ENCODE results near the gene STAM2.

DNA sequence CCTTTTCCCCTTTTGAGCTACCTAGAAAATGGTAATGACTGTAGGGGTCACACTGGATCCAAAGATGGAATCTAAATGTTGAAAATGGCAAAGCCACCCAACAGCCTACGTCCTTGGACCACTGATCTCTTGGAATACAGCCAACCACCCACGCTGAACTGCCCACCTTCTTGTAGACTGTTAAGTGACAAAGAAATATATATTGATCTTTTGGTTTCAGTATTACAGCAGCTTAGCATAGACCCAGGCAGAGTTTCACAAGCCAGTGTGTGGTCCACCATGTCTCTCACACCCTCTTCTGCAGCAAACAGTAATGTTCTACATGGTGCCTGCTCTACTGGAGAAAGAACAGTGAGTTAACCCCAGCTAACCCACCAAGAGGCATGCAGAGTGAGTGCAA lies 96.9 kb downstream of the STAM2 start:
- TF ChIP-seq POLR2AphosphoS5 (IDR thresholded peaks at IDR 0.05), result no peak
- TF ChIP-seq, protein P1, sequence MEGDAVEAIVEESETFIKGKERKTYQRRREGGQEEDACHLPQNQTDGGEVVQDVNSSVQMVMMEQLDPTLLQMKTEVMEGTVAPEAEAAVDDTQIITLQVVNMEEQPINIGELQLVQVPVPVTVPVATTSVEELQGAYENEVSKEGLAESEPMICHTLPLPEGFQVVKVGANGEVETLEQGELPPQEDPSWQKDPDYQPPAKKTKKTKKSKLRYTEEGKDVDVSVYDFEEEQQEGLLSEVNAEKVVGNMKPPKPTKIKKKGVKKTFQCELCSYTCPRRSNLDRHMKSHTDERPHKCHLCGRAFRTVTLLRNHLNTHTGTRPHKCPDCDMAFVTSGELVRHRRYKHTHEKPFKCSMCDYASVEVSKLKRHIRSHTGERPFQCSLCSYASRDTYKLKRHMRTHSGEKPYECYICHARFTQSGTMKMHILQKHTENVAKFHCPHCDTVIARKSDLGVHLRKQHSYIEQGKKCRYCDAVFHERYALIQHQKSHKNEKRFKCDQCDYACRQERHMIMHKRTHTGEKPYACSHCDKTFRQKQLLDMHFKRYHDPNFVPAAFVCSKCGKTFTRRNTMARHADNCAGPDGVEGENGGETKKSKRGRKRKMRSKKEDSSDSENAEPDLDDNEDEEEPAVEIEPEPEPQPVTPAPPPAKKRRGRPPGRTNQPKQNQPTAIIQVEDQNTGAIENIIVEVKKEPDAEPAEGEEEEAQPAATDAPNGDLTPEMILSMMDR (IDR thresholded peaks at IDR 0.05), result no peak
